GM10248 (cell line): ENCODE results near the gene FBLN2.

ENCODE experiments used
- CTCF ChIA-PET: fragments of 300-600 bp; sonication (Branson Sonifier 250); formaldehyde crosslinking; extraction: SDS; loops from one replicate; lab custom pipeline; 2021; ENCODE audit warnings: antibody characterized with exemption; lab: Yijun Ruan, JAX
- POLR2A ChIA-PET: fragments of 350-650 bp; sonication (Branson Sonifier 250); formaldehyde crosslinking; extraction: SDS; loops from one replicate; lab custom pipeline; 2020; ENCODE audit warnings: antibody characterized with exemption; lab: Yijun Ruan, JAX
- DNase-seq: peaks from one replicate; pipeline ENCODE4 v3.0.0; 2012; ENCODE audit errors: extremely low spot score
- TF ChIP-seq, protein P1 (sequence below): IDR thresholded peaks from 2 replicates; pipeline ENCODE4 v1.5.1; 2012; ENCODE audit warnings: mild to moderate bottlenecking, low read depth; ENCODE audit errors: extremely low read depth, missing control alignments, control extremely low read depth

FBLN2 gene

DNA sequence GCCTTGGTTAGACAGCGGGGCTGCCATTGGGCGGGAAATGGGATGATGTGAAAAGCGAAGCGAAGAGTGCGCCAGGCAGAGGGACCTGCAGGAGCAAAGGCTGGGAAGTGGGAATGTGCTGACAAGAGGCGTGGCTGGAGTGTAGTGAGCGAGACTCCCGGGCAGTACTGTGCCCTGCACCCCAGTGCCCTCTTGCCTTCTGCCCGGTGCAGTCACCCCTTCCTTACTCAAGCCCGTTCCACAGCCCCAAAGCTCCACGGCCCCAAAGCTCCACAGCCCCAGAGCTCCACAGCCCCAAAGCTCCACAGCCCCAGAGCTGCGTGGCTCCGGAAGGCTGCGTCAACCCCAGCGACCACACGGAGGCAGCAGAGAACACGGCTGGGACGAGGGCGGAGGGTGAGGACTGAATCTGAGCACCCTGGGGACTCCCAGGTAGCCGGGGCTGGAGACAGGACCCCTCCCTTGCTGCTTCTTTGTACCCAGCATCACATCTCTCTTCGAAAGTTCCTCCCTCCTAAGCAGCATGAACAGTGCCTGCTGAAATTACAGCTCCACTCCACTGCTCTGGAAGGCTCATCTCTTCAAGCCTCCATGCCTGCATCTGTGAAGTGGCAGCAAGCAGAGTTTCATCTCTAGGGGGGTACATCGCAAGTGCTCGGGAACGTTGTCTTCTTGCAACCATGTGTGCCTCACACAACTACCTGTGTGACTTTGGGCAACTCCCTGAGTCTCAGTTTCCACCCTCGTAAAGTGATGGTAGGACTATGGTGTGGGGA is 108.9 kb downstream of the FBLN2 start:
- POLR2A ChIA-PET: interaction anchor here (0.7 kb wide), 1 partner anchor 163 kb away, joined by 3 read pairs; no protein-coding TSS in a partner anchor
- TF ChIP-seq, protein P1, sequence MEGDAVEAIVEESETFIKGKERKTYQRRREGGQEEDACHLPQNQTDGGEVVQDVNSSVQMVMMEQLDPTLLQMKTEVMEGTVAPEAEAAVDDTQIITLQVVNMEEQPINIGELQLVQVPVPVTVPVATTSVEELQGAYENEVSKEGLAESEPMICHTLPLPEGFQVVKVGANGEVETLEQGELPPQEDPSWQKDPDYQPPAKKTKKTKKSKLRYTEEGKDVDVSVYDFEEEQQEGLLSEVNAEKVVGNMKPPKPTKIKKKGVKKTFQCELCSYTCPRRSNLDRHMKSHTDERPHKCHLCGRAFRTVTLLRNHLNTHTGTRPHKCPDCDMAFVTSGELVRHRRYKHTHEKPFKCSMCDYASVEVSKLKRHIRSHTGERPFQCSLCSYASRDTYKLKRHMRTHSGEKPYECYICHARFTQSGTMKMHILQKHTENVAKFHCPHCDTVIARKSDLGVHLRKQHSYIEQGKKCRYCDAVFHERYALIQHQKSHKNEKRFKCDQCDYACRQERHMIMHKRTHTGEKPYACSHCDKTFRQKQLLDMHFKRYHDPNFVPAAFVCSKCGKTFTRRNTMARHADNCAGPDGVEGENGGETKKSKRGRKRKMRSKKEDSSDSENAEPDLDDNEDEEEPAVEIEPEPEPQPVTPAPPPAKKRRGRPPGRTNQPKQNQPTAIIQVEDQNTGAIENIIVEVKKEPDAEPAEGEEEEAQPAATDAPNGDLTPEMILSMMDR: peak; percentile 88
- CTCF ChIA-PET: interaction anchor here (0.6 to 5.5 kb wide), 22 partner anchors 9 to 462 kb away, joined by 3 to 41 read pairs (median 4); partner anchors contain the start of genes HDAC11 and WNT7A
- peak; percentile 83 for DNase-seq

DNA sequence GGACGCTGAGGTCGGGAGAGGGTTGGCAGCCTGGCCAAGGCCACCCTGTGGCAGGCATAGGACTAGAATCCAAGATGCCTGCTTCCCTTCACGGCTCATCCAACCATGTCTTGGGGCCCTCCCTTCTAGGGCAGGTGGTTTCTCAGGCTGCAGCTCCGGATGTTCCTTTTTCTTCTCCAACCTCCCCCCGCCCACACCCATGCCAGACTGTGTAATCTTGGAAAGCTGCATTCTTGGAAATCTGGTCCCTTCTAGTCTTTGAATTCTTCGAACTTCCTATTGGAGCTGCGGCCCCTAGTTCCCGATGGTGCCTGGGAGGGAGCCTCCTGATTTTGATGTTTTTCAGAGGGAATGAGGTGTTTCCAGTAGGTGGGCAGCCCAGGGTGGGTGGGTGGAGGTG is 109.8 kb downstream of the FBLN2 start:
- ChIA-PET CTCF (interaction anchor here (1.2 to 5.5 kb wide), 15 partner anchors 7 to 456 kb away, joined by 3 to 41 read pairs (median 8); partner anchors contain the start of gene WNT7A), POLR2A (no interaction called here)
- TF ChIP-seq, protein P1: no peak
- DNase-seq: no peak

DNA sequence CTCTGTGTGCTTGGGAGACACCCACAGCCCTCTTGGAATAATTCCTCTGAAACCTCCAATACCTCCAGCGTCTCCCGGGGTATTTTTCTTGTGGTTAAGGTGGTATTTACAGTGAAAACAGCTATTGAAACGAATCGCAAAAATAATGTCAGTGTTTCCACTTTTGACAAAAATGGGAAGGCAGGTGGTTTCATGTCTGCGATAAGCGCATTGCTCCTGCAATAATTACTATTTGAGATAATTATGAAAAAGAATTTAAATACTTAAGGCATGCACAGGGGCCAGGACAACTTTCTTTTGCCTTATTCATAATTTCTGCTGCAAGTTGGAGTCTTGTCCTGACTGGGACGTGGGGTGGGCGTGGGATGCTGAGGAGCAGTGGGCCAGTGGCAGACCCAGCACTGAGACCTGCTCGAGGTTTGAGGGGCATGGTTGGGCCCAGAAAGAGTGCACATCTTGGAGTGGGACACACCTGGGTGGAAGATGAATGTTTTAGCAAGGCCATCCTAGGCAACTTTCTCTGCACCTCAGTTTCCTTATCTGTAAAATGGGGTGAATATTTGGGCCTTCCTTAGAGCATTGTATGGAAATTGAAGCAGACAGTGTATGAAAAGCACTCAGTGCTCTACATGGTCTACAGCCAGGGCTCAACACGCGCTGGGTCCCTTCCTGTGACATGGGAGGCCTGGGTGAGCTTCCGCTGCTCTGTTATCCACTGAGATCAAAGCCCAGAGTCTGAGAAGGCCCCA is 110.5 kb downstream of the FBLN2 start:
- POLR2A ChIA-PET: no interaction called here
- no peak for DNase-seq
- CTCF ChIA-PET: interaction anchor here (1.2 to 5.5 kb wide), 9 partner anchors 8 to 456 kb away, joined by 5 to 41 read pairs (median 14); partner anchors contain the start of gene WNT7A
- TF ChIP-seq, protein P1: no peak

DNA sequence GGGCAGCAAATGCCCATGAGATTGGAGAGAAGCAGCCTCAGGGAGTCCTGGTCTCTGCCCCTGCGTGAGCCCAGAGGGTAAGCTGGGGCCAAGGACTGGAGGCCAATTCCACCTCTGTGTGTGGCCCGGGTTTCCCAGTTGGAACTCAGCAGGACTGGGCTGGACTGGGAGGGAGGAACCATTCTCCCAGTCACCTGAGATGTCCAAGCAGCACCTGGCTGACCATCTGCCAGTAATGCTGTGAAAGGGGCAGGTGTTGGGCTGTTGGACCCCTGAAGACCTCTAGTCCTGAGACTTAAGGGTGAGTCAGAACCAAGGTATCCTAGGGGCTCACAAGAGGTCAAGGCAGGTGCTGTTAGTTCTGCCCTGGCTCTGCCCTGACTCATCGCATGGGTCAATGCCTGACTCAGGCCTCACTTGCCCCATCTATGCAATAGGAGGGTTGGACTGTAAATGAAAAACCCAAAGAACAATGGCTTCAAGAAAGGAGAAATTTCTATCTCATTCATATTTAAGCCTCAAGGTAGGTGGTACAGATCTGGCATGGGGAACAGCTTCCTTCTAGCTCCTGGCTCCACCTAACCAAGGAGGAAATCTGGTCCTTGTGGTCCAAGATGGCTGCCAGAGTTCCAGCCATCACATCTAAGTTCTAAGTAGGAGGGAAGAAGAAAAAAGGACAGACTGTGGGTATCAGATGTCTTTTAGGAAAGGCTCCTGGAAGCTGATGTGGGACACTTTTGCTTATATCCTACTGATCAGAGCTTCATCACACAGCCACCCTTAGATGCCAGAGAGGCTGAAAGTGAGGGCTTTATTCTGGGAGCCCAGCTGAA is 111.3 kb downstream of the FBLN2 start:
- ChIA-PET CTCF (interaction anchor here (0.6 to 5.5 kb wide), 9 partner anchors 8 to 1261 kb away, joined by 3 to 41 read pairs (median 3); partner anchors contain the start of gene WNT7A), POLR2A (no interaction called here)
- TF ChIP-seq, protein P1: no peak
- DNase-seq: no peak

DNA sequence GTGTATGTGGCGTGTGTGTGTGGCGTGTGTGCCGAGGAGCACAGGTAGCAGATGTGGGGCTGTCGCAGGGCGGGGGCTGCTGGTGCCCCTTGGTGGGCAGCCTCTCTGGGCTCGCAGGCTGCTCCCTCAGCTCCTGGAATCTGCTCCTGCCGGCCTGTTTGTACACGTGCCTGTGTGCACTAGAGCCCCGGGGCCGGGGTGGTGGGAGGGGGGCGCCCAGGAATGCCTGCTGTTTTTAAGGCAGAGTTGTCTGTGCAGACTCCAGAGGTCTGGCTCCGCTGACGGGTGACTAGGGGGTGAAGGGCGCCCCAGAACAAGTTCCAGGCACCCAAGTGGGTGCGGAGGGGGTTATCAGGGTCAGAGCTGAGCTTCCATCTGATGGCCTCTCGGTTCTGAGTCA is 112.2 kb downstream of the FBLN2 start:
- CTCF ChIA-PET: interaction anchor here (0.8 to 1.2 kb wide), 4 partner anchors 9 to 30 kb away, joined by 3 read pairs; no protein-coding TSS in a partner anchor
- TF ChIP-seq, protein P1: no peak
- DNase-seq: no peak
- POLR2A ChIA-PET: no interaction called here
